ENCODE results near the gene ALOX15B.
A peak's percentile ranks its signal among the peaks of the same experiment; 100 is the strongest.

Gene ALOX15B

GRCh38 chr17:8079291-8080207 lies 40.7 kb downstream of the ALOX15B start:
- DNase-seq (ENCODE audit: low read depth, low spot score), result peak; percentile 82

DNA sequence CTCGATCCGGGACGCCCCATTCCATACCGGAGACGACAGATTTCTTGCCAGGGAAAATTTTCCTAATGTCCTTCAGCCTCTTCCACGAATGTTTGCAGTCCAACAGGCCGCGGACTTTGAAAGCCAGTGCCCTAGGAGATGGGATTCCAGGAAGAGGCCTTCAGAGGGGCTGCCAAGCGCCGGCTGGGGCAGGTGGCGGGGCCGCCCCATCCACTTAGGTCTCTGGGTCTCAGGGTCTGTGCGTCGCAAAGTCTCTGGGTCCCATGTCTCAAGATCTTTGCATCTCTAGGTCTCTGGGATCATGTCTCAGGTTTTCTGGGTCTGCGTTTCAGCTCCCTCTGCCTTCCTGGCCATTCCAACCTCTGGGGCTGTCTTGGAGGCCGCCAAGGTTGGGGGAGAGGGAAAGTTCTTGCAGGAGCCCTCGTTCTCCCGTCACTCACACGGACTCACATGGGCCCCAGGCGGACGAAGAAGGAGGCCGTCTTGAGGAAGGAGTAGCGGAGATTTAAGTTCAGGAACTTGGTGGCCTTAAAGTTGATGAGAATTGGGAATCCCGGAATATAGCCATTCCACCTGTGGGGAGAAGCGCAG lies 41.4 kb downstream of the ALOX15B start:
- DNase-seq (ENCODE audit: low read depth, low spot score), result no peak

- DNase-seq (ENCODE audit: low read depth, low spot score), result no peak
Measured at GRCh38 chr17:8080799-8081219, 42.0 kb downstream of the ALOX15B start.

GRCh38 chr17:8081876-8082275 lies 43.0 kb downstream of the ALOX15B start:
- DNase-seq (ENCODE audit: low read depth, low spot score), result no peak

- DNase-seq (ENCODE audit: low read depth, low spot score), result no peak
Measured at GRCh38 chr17:8082292-8082691, 43.4 kb downstream of the ALOX15B start.

- DNase-seq (ENCODE audit: low read depth, low spot score), result no peak
Measured at GRCh38 chr17:8084250-8084649, 45.4 kb downstream of the ALOX15B start.

DNA sequence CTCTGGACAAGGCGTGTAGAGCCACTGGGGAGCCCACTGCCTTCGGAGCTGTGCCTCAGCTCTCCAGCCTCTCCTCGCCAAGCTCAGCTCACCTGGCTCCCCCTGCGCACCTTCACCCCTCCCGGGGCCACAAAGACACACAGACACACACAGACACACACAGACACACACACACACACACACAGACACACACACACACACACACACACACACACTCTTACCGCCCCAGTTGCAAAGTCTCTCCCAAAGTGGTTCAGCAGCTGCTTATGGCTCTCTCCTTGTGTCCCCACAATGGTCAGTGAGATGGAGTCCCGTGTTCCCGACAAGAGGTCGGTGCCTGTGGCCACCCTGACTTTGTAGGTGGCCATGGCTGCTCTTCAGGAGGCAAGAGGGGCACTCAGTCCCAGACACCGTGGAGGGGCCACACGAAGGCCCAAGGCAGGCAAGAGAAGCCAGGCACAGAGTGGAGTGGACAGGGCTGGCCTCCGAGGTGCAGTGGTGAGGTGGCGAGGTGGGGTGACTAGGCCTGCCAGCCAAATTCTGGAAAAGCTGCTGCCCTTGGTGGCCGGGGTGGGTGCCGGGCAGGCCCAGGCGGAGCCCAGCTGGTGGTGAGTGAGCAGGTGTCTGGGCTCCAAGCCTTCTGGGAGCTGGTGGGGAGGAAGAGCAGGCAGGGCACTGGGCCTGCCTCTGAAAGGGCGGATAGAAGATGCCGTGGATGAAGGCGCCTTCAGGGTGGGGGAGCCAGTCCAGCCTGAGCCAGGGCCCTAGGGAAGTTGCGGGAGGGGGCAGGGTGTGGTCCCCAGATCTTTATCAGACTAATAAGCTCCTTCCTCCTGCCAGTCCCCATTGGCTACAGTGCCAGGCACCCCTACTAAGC lies 48.5 kb downstream of the ALOX15B start, which contains the start of gene ALOX12B:
Gene ALOX12B, minus strand, starts transcription at position 642 of the 877 bp plus-strand sequence. Its CDS starts 274 bp downstream, at position 368.
- DNase-seq (ENCODE audit: low read depth, low spot score), result no peak

GRCh38 chr17:8087952-8088230 lies 49.0 kb downstream of the ALOX15B start:
- no peak for DNase-seq (ENCODE audit: low read depth, low spot score)

GRCh38 chr17:8089728-8090127 lies 50.9 kb downstream of the ALOX15B start:
- no peak for DNase-seq (ENCODE audit: low read depth, low spot score)

DNA sequence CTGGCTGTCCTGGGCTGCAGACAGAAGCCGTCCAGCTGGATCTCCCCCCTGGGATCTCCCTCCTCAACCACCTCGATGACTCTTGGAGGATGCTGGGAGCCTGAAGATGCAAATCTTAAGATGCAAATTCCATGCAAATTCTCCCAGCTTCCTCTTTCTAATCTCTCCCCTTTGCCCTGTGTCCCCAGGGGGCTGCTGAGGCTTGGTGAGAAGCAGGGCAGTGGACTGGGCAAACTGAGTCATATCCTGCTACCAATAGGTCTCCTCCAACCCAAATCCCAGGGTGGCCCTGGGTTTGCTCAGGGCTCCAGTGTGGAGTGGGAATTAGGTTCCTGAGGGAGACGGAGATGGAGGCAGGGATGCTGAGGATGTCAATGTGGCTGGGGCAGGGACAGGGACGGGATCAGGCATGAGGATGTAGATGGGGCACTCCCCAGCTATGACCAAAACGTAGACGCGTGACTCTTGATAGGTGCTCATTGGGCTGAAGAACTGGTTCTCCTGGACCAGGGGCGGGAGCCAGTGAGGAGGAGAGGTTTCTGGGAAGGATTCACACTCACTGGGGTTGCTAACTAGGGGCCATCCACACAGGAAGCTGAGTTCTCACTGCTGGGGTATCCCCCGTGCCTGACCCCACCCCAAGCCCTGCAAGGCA lies 52.3 kb downstream of the ALOX15B start:
- DNase-seq (ENCODE audit: low read depth, low spot score), result no peak

GRCh38 chr17:8095361-8095760 lies 56.5 kb downstream of the ALOX15B start:
- no peak for DNase-seq (ENCODE audit: low read depth, low spot score)

GRCh38 chr17:8096541-8096940 lies 57.7 kb downstream of the ALOX15B start:
- DNase-seq (ENCODE audit: low read depth, low spot score), result no peak
